Measurements from ENCODE around the gene FAM13A.

The FAM13A gene

GRCh38 chr4:88718098-88718497 is 338.9 kb downstream of the FAM13A start:
- no peak for DNase-seq (ENCODE audit: low spot score)

GRCh38 chr4:88713782-88714181 is 343.2 kb downstream of the FAM13A start:
- DNase-seq (ENCODE audit: low spot score): no peak

- DNase-seq (ENCODE audit: low spot score): no peak
Measured at GRCh38 chr4:88709989-88710388, 347.0 kb downstream of the FAM13A start.

GRCh38 chr4:88706574-88706973 is 350.4 kb downstream of the FAM13A start:
- peak; percentile 68 for DNase-seq (ENCODE audit: low spot score)

- no peak for DNase-seq (ENCODE audit: low spot score)
Measured at GRCh38 chr4:88705805-88706492, 351.0 kb downstream of the FAM13A start.

- no peak for DNase-seq (ENCODE audit: low spot score)
Measured at GRCh38 chr4:88705223-88705622, 351.8 kb downstream of the FAM13A start.

GRCh38 chr4:88702782-88703181 is 354.2 kb downstream of the FAM13A start:
- DNase-seq (ENCODE audit: low spot score): no peak

- no peak for DNase-seq (ENCODE audit: low spot score)
Measured at GRCh38 chr4:88698519-88698918, 358.5 kb downstream of the FAM13A start.

GRCh38 chr4:88697588-88698329 is 359.2 kb downstream of the FAM13A start, which contains the start of gene NAP1L5:
NAP1L5 (minus strand) TSS chr4:88697829; CDS start chr4:88697754, 75 bp downstream.
- no peak for DNase-seq (ENCODE audit: low spot score)

GRCh38 chr4:88697141-88697540 is 359.8 kb downstream of the FAM13A start:
- no peak for DNase-seq (ENCODE audit: low spot score)

- DNase-seq (ENCODE audit: low spot score): no peak
Measured at GRCh38 chr4:88696630-88697029, 360.4 kb downstream of the FAM13A start.

GRCh38 chr4:88693792-88694191 is 363.2 kb downstream of the FAM13A start:
- DNase-seq (ENCODE audit: low spot score): no peak

- DNase-seq (ENCODE audit: low spot score): no peak
Measured at GRCh38 chr4:88690355-88690754, 366.6 kb downstream of the FAM13A start.

- DNase-seq (ENCODE audit: low spot score): no peak
Measured at GRCh38 chr4:88681209-88681608, 375.8 kb downstream of the FAM13A start.

Measured in D341Med (cell line).